ENCODE results near the gene FBXO31. TPM values are rescaled to one million over a fixed set of nuclear protein-coding genes. Genes with fewer than 3 reads are reported as not detected.

The FBXO31 gene
- total and polyA plus RNA-seq, 2 experiments from 2014 or later = 15.4 to 26.1 TPM

Other genes starting within 250 kb of the FBXO31 start
- 6.1 and 8.6 TPM in 2 replicates for gene C16orf95, start 66.4 kb downstream of the FBXO31 start, total RNA-seq
- 8.5 and 15.6 TPM in 2 replicates for gene C16orf95, start 66.4 kb downstream of the FBXO31 start, polyA plus RNA-seq
- 34.6 and 37.7 TPM in 2 replicates for gene MAP1LC3B, start 8.6 kb upstream of the FBXO31 start, total RNA-seq
- gene MAP1LC3B, start 8.6 kb upstream of the FBXO31 start, polyA plus RNA-seq = 128 and 164 TPM in 2 replicates
- 10.7 and 23.2 TPM in 2 replicates for gene ZCCHC14, start 109.2 kb upstream of the FBXO31 start, total RNA-seq
- gene ZCCHC14, start 109.2 kb upstream of the FBXO31 start, polyA plus RNA-seq = 7.9 and 8.2 TPM in 2 replicates
- gene JPH3, start 218.7 kb upstream of the FBXO31 start, total RNA-seq = 33.9 and 39.3 TPM in 2 replicates
- 8.0 and 15.5 TPM in 2 replicates for gene JPH3, start 218.7 kb upstream of the FBXO31 start, polyA plus RNA-seq